Immature natural killer cell (primary cell): ENCODE data around the gene ASXL2. TPM values are rescaled to one million over a fixed set of nuclear protein-coding genes. Genes with fewer than 3 reads are reported as not detected.
"Not testable (repeated sequence)": the region's sequence is repeated elsewhere in the genome, so short reads cannot be mapped to it uniquely, and the experiment has no call there.

ENCODE experiments used
- DNase-seq, 3 donors: peaks; one replicate each; pipeline ENCODE4 v3.0.0; 2022; ENCODE audit warnings: mixed read lengths in 1 of 3
- H3K27ac Mint-ChIP-seq, 6 donors: one replicate each; pipeline ENCODE4 v1.8.0; 2020; ENCODE audit warnings: mixed read lengths in 6 of 6, mild to moderate bottlenecking in 5 of 6, inconsistent platforms in 4 of 6, moderate library complexity in 3 of 6
- H3K27me3 Mint-ChIP-seq, 3 donors: one replicate each; pipeline ENCODE4 v1.8.0; 2020 to 2021; ENCODE audit warnings: low read depth in 3 of 3, mild to moderate bottlenecking in 3 of 3, mixed read lengths in 3 of 3, moderate library complexity in 3 of 3, inconsistent platforms in 1 of 3
- H3K36me3 Mint-ChIP-seq, 3 donors: one replicate each; pipeline ENCODE4 v1.8.0; 2020; ENCODE audit warnings: mixed read lengths in 3 of 3, inconsistent platforms in 2 of 3, mild to moderate bottlenecking in 2 of 3
- H3K4me1 Mint-ChIP-seq, 2 donors: one replicate each; pipeline ENCODE4 v1.8.0; 2020; ENCODE audit warnings: inconsistent platforms in 2 of 2, mild to moderate bottlenecking in 2 of 2, mixed read lengths in 2 of 2, moderate library complexity in 1 of 2
- H3K4me3 Mint-ChIP-seq, 5 donors: one replicate each; pipeline ENCODE4 v1.8.0; 2020; ENCODE audit warnings: mild to moderate bottlenecking in 5 of 5, mixed read lengths in 5 of 5, inconsistent platforms in 3 of 5, moderate library complexity in 3 of 5
- H3K9me3 Mint-ChIP-seq, 6 donors: one replicate each; pipeline ENCODE4 v1.8.0; 2020; ENCODE audit warnings: mild to moderate bottlenecking in 6 of 6, mixed read lengths in 6 of 6, inconsistent platforms in 4 of 6, moderate library complexity in 3 of 6
- polyA plus RNA-seq, 3 donors: library from polyadenylated mRNA; unstranded; fragments of 300-500 nt; fragmentation: Illumina TruSeq; gene quantifications; one replicate each; pipeline ENCODE4 v1.2.3, GENCODE V29; 2021

Gene ASXL2
- polyA plus RNA-seq, 3 donors from 2014 or later = 3.1 to 15.6 (median 4.7) TPM

GRCh38 chr2:25714740-25715139, 163.5 kb downstream of the ASXL2 start:
- H3K36me3 Mint-ChIP-seq = no peaks in the 10 kb centered on the region
- H3K4me3 Mint-ChIP-seq = no peak overlapping the region
- peaks cover under 1 to 9% (median 1%) of the 10 kb centered on the region in 3 donors for H3K27me3 Mint-ChIP-seq
- H3K27ac Mint-ChIP-seq = no peak overlapping the region
- H3K4me1 Mint-ChIP-seq = peaks cover 10 to 14% of the 10 kb centered on the region in 2 donors
- H3K9me3 Mint-ChIP-seq = no peaks in the 10 kb centered on the region
- no peak for DNase-seq

- Mint-ChIP-seq H3K36me3 (no peaks in the 10 kb centered on the region), H3K27ac (no peak overlapping the region), H3K9me3 (no peaks in the 10 kb centered on the region), H3K27me3 (peaks cover 1 to 9% (median 2%) of the 10 kb centered on the region in 3 donors), H3K4me3 (peak overlapping the region in 2 of 5 donors; percentile 58 to 64), H3K4me1 (peaks cover 10 to 14% of the 10 kb centered on the region in 2 donors)
- no peak for DNase-seq
Observed at GRCh38 chr2:25712455-25712854, 165.8 kb downstream of the ASXL2 start.

- H3K27ac Mint-ChIP-seq = no peak overlapping the region
- peak overlapping the region; percentile 39 to 77 (median 64) for H3K4me3 Mint-ChIP-seq
- H3K4me1 Mint-ChIP-seq = peaks cover 10 to 14% of the 10 kb centered on the region in 2 donors
- no peak for DNase-seq
- no peaks in the 10 kb centered on the region for H3K9me3 Mint-ChIP-seq
- peaks cover 1 to 9% (median 2%) of the 10 kb centered on the region in 3 donors for H3K27me3 Mint-ChIP-seq
- H3K36me3 Mint-ChIP-seq = no peaks in the 10 kb centered on the region
Observed at GRCh38 chr2:25711675-25712354, 166.5 kb downstream of the ASXL2 start.

- Mint-ChIP-seq H3K9me3 (no peaks in the 10 kb centered on the region), H3K4me3 (no peak overlapping the region), H3K4me1 (peaks cover 10 to 14% of the 10 kb centered on the region in 2 donors), H3K36me3 (no peaks in the 10 kb centered on the region), H3K27ac (no peak overlapping the region), H3K27me3 (peaks cover 1 to 9% (median 2%) of the 10 kb centered on the region in 3 donors)
- DNase-seq = no peak
Observed at GRCh38 chr2:25710750-25711149, 167.5 kb downstream of the ASXL2 start.

- Mint-ChIP-seq H3K27ac (no peak overlapping the region), H3K9me3 (no peaks in the 10 kb centered on the region), H3K36me3 (no peaks in the 10 kb centered on the region), H3K4me3 (no peak overlapping the region), H3K27me3 (peaks cover 1 to 8% (median 2%) of the 10 kb centered on the region in 3 donors), H3K4me1 (peaks cover 10 to 14% of the 10 kb centered on the region in 2 donors)
- no peak for DNase-seq
Observed at GRCh38 chr2:25709349-25709748, 168.9 kb downstream of the ASXL2 start.

- peaks cover 10 to 14% of the 10 kb centered on the region in 2 donors for H3K4me1 Mint-ChIP-seq
- H3K4me3 Mint-ChIP-seq = no peak overlapping the region
- no peak for DNase-seq
- no peaks in the 10 kb centered on the region for H3K9me3 Mint-ChIP-seq
- no peaks in the 10 kb centered on the region for H3K36me3 Mint-ChIP-seq
- H3K27ac Mint-ChIP-seq = no peak overlapping the region
- peaks cover 1 to 8% (median 2%) of the 10 kb centered on the region in 3 donors for H3K27me3 Mint-ChIP-seq
Observed at GRCh38 chr2:25707927-25708590, 170.2 kb downstream of the ASXL2 start.

GRCh38 chr2:25705575-25705974, 172.7 kb downstream of the ASXL2 start:
- H3K36me3 Mint-ChIP-seq, H3K4me1 Mint-ChIP-seq, H3K27me3 Mint-ChIP-seq, H3K27ac Mint-ChIP-seq, DNase-seq, H3K4me3 Mint-ChIP-seq, H3K9me3 Mint-ChIP-seq: not testable (repeated sequence)

GRCh38 chr2:25701801-25702200, 176.5 kb downstream of the ASXL2 start:
- Mint-ChIP-seq H3K4me3 (no peak overlapping the region), H3K27ac (no peak overlapping the region), H3K27me3 (peaks cover 0 to 2% (median 0%) of the 10 kb centered on the region in 3 donors), H3K9me3 (no peaks in the 10 kb centered on the region), H3K4me1 (no peaks in the 10 kb centered on the region), H3K36me3 (no peaks in the 10 kb centered on the region)
- no peak for DNase-seq

- Mint-ChIP-seq H3K4me3 (no peak overlapping the region), H3K9me3 (no peaks in the 10 kb centered on the region), H3K4me1 (no peaks in the 10 kb centered on the region), H3K27me3 (peaks cover 0 to 2% (median 2%) of the 10 kb centered on the region in 3 donors), H3K36me3 (no peaks in the 10 kb centered on the region), H3K27ac (no peak overlapping the region)
- peak in 2 of 3 donors; percentile 11 to 33 for DNase-seq
Observed at GRCh38 chr2:25700221-25700660, 178.0 kb downstream of the ASXL2 start.

GRCh38 chr2:25699216-25699615, 179.1 kb downstream of the ASXL2 start:
- no peak for DNase-seq
- Mint-ChIP-seq H3K36me3 (no peaks in the 10 kb centered on the region), H3K9me3 (no peaks in the 10 kb centered on the region), H3K4me3 (no peak overlapping the region), H3K4me1 (no peaks in the 10 kb centered on the region), H3K27me3 (peaks cover 0 to 2% (median 2%) of the 10 kb centered on the region in 3 donors), H3K27ac (no peak overlapping the region)

- Mint-ChIP-seq H3K4me3 (no peak overlapping the region), H3K36me3 (no peaks in the 10 kb centered on the region), H3K9me3 (no peaks in the 10 kb centered on the region), H3K4me1 (no peaks in the 10 kb centered on the region), H3K27me3 (peaks cover 0 to 2% (median 2%) of the 10 kb centered on the region in 3 donors), H3K27ac (no peak overlapping the region)
- DNase-seq = no peak
Observed at GRCh38 chr2:25698752-25699151, 179.5 kb downstream of the ASXL2 start.

GRCh38 chr2:25697559-25698341, 180.5 kb downstream of the ASXL2 start:
- no peaks in the 10 kb centered on the region for H3K4me1 Mint-ChIP-seq
- no peaks in the 10 kb centered on the region for H3K9me3 Mint-ChIP-seq
- H3K4me3 Mint-ChIP-seq = no peak overlapping the region
- no peaks in the 10 kb centered on the region for H3K36me3 Mint-ChIP-seq
- no peak for DNase-seq
- H3K27me3 Mint-ChIP-seq = peaks cover 0 to 2% (median 2%) of the 10 kb centered on the region in 3 donors
- H3K27ac Mint-ChIP-seq = no peak overlapping the region

- DNase-seq = no peak
- Mint-ChIP-seq H3K36me3 (no peaks in the 10 kb centered on the region), H3K4me1 (no peaks in the 10 kb centered on the region), H3K27me3 (peaks cover 0 to 2% (median 0%) of the 10 kb centered on the region in 3 donors), H3K27ac (no peak overlapping the region), H3K4me3 (no peak overlapping the region), H3K9me3 (no peaks in the 10 kb centered on the region)
Observed at GRCh38 chr2:25692737-25693445, 185.4 kb downstream of the ASXL2 start.
